ENCODE results near the gene SERPINB1. TPM values are rescaled to one million over a fixed set of nuclear protein-coding genes. Genes with fewer than 3 reads are reported as not detected.

Gene SERPINB1
- total RNA-seq, 1 experiment from 2014 or later: 82.3 TPM

DNA sequence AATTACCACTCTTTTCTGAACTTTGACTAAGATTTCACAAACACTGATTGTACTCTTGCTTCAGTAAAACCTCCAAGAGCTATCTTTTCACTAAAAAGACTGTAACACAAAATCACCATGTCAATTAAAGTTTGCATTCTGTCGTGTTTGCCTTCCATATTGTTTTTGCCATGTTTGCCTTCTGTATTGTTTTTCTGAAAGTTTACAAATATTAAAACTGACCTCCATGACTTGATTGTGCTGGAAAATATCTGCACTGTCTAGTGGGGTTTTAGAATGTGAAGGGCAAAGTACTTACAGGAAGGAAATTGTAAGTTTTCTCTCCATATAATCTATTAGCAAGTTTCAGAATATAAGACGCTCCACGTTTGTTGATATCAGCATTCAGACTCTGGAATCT, 3.4 kb downstream of the SERPINB1 start:
- ChIA-PET POLR2A (ENCODE audit: unreplicated experiment) (no interaction called here), CTCF (no interaction called here)
- Histone ChIP-seq H3K36me3 (ENCODE audit: low read depth) (peaks cover 41% of the 10 kb centered on the region), H3K9me3 (ENCODE audit: insufficient read depth, low read depth) (no peaks in the 10 kb centered on the region), H3K4me2 (peak overlapping the region; percentile 95), H4K20me1 (ENCODE audit: insufficient read depth) (no peaks in the 10 kb centered on the region), H3K4me1 (replicated peaks; ENCODE audit: insufficient read depth) (peaks cover 45% of the 10 kb centered on the region), H3K79me2 (ENCODE audit: low read depth) (peaks cover 25% of the 10 kb centered on the region), H2AFZ (no peak overlapping the region), H3K27me3 (ENCODE audit: insufficient read depth, low read depth) (no peaks in the 10 kb centered on the region), H3F3A (ENCODE audit: insufficient read depth, low read depth) (peaks cover 48% of the 10 kb centered on the region), H3K27ac (peak overlapping the region; percentile 97), H3K9me2 (ENCODE audit: insufficient read depth) (no peaks in the 10 kb centered on the region), H3K4me3 (peak overlapping the region; percentile 64; the same call in 1 of the 2 replicates)
- BruUV-seq (replicated peaks): no TSS peak
- intact Hi-C loops (cut with micrococcal nuclease; ENCODE audit: unreplicated experiment): loop anchor here (2.0 kb wide), 1 partner anchor 73 kb away; the partner anchor contains the start of gene WRNIP1
- no peak for DNase-seq
- no peak for TF ChIP-seq EZH2 (IDR thresholded peaks at IDR 0.05; ENCODE audit: low read depth)
- TF ChIP-seq, protein P1, sequence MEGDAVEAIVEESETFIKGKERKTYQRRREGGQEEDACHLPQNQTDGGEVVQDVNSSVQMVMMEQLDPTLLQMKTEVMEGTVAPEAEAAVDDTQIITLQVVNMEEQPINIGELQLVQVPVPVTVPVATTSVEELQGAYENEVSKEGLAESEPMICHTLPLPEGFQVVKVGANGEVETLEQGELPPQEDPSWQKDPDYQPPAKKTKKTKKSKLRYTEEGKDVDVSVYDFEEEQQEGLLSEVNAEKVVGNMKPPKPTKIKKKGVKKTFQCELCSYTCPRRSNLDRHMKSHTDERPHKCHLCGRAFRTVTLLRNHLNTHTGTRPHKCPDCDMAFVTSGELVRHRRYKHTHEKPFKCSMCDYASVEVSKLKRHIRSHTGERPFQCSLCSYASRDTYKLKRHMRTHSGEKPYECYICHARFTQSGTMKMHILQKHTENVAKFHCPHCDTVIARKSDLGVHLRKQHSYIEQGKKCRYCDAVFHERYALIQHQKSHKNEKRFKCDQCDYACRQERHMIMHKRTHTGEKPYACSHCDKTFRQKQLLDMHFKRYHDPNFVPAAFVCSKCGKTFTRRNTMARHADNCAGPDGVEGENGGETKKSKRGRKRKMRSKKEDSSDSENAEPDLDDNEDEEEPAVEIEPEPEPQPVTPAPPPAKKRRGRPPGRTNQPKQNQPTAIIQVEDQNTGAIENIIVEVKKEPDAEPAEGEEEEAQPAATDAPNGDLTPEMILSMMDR (conservative IDR thresholded peaks at IDR 0.05): no peak

DNA sequence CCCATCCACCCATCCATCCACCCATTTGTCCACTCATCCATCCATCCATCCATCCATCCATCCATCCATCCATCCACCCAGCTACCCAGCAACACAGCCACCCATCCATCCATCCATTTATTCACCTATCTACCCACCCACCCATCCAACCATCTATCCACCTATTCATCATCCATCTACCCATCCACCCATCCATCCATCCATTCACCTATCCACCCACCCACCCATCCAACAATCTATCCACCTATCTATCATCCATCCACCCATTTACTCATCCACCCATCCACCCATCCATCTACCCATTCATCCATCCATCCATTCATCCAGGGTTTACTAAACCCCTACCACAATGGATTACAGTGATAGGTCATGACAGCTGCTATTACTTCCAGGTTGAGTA, 7.4 kb downstream of the SERPINB1 start:
- POLR2A ChIA-PET (ENCODE audit: unreplicated experiment): no interaction called here
- CTCF ChIA-PET: no interaction called here
- BruUV-seq (replicated peaks): no TSS peak
- Histone ChIP-seq H2AFZ (no peak overlapping the region), H3K4me3 (no peak overlapping the region), H3K9me2 (ENCODE audit: insufficient read depth) (no peaks in the 10 kb centered on the region), H3K4me1 (replicated peaks; ENCODE audit: insufficient read depth) (peaks cover 18% of the 10 kb centered on the region), H3K36me3 (ENCODE audit: low read depth) (peaks cover 46% of the 10 kb centered on the region), H3K79me2 (ENCODE audit: low read depth) (peaks cover 9% of the 10 kb centered on the region), H3K9me3 (ENCODE audit: insufficient read depth, low read depth) (no peaks in the 10 kb centered on the region), H3F3A (ENCODE audit: insufficient read depth, low read depth) (peaks cover 34% of the 10 kb centered on the region), H3K27me3 (ENCODE audit: insufficient read depth, low read depth) (no peaks in the 10 kb centered on the region), H4K20me1 (ENCODE audit: insufficient read depth) (no peaks in the 10 kb centered on the region), H3K4me2 (no peak overlapping the region), H3K27ac (no peak overlapping the region)
- intact Hi-C loops (cut with micrococcal nuclease; ENCODE audit: unreplicated experiment): no loop called here
- TF ChIP-seq, protein P1 (conservative IDR thresholded peaks at IDR 0.05): no peak
- no peak for TF ChIP-seq EZH2 (IDR thresholded peaks at IDR 0.05; ENCODE audit: low read depth)
- no peak for DNase-seq

DNA sequence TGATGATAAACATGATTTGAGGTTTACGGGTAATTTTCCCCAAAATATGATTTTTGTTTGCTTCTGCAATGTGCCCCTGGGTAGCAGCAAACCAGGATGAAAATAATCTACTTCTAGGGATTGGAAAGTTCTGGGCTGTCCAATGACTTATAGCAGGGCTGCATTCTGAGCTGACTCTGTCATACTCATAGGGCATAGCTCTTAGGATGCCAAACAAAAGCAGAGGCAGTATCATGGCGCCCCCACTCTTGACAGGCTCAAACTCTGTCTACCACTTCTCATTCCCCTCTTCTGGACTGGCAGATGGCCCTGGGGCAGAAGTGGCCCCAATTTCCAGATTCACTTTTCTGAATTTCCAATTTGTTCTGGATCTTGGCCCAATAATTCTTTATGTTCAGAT, 10.3 kb downstream of the SERPINB1 start:
- Histone ChIP-seq H3K79me2 (ENCODE audit: low read depth) (no peaks in the 10 kb centered on the region), H3K27ac (no peak overlapping the region), H3K9me3 (ENCODE audit: insufficient read depth, low read depth) (no peaks in the 10 kb centered on the region), H3K27me3 (ENCODE audit: insufficient read depth, low read depth) (no peaks in the 10 kb centered on the region), H3F3A (ENCODE audit: insufficient read depth, low read depth) (peaks cover 21% of the 10 kb centered on the region), H4K20me1 (ENCODE audit: insufficient read depth) (no peaks in the 10 kb centered on the region), H3K4me3 (no peak overlapping the region), H3K4me1 (replicated peaks; ENCODE audit: insufficient read depth) (no peaks in the 10 kb centered on the region), H3K9me2 (ENCODE audit: insufficient read depth) (no peaks in the 10 kb centered on the region), H3K36me3 (ENCODE audit: low read depth) (peaks cover 25% of the 10 kb centered on the region), H2AFZ (no peak overlapping the region), H3K4me2 (no peak overlapping the region)
- ChIA-PET POLR2A (ENCODE audit: unreplicated experiment) (no interaction called here), CTCF (no interaction called here)
- intact Hi-C loops (cut with micrococcal nuclease; ENCODE audit: unreplicated experiment): no loop called here
- TF ChIP-seq, protein P1 (conservative IDR thresholded peaks at IDR 0.05): no peak
- TF ChIP-seq EZH2 (IDR thresholded peaks at IDR 0.05; ENCODE audit: low read depth): no peak
- DNase-seq: no peak
- BruUV-seq (replicated peaks): no TSS peak
